ENCODE measurements around the gene FCN1. TPM values are rescaled to one million over a fixed set of nuclear protein-coding genes. Genes with fewer than 3 reads are reported as not detected.

Gene FCN1
- total and polyA plus RNA-seq, 2 of the 8 experiments (the other 6 are each of a cell fraction or from before 2014, with no cell fraction given), result not detected

GRCh38 chr9:134892221-134892620, 25.5 kb downstream of the FCN1 start:
- DNase-seq (ENCODE audit: low read depth in 1 of 2, low spot score in 2 of 2) (no peak), FAIRE-seq (no peak)
- Histone ChIP-seq H3K23me2 (ENCODE audit: low read depth, low read length) (no peaks in the 10 kb centered on the region), H3K4ac (replicated peaks; ENCODE audit: insufficient read length, low read depth, low read length) (no peak overlapping the region), H3K4me2 (ENCODE audit: insufficient read depth in 1 of 2, low read depth in 2 of 2, low read length in 2 of 2) (no peak overlapping the region), H2BK12ac (ENCODE audit: low read depth, low read length) (no peak overlapping the region), H3K18ac (ENCODE audit: extremely low read depth, low read length) (no peak overlapping the region), H3K23ac (ENCODE audit: insufficient read length) (no peak overlapping the region), H4K20me1 (replicated peaks in 1 of 2; ENCODE audit: control insufficient read depth in 1 of 2, insufficient read depth in 2 of 2, low read length in 2 of 2) (no peaks in the 10 kb centered on the region), H3K27ac (ENCODE audit: low read depth, low read length) (no peak overlapping the region), H2BK120ac (replicated peaks; ENCODE audit: low read depth, low read length) (no peak overlapping the region), H4K5ac (ENCODE audit: insufficient read length, low read depth, low read length) (no peak overlapping the region), H4K91ac (replicated peaks; ENCODE audit: insufficient read length, low read length) (no peak overlapping the region), H3K9me3 (ENCODE audit: insufficient read depth in 2 of 2, low read depth in 1 of 2, low read length in 1 of 2) (peaks cover 11 to 14% of the 10 kb centered on the region in 2 experiments; a peak in 3 of 4 replicates), H2AK5ac (ENCODE audit: low read depth, low read length) (no peak overlapping the region), H3K4me1 (replicated peaks in 1 of 4; ENCODE audit: control insufficient read depth in 3 of 4, insufficient read depth in 4 of 4, low read length in 3 of 4) (no peaks in the 10 kb centered on the region), H3K79me1 (ENCODE audit: low read depth, low read length) (no peaks in the 10 kb centered on the region), H2AFZ (ENCODE audit: low read length) (no peak overlapping the region), H3K9ac (replicated peaks in 1 of 4; ENCODE audit: extremely low read depth in 1 of 4, low read depth in 3 of 4, low read length in 3 of 4) (no peak overlapping the region), H3K27me3 (replicated peaks in 1 of 4; ENCODE audit: control insufficient read depth in 3 of 4, extremely low read depth in 1 of 4, insufficient read depth in 3 of 4, low read length in 3 of 4) (no peaks in the 10 kb centered on the region), H3K4me3 (ENCODE audit: extremely low read depth in 1 of 4, insufficient read depth in 2 of 4, low read depth in 3 of 4, low read length in 4 of 4) (no peak overlapping the region), H3K79me2 (ENCODE audit: control insufficient read depth in 1 of 2, insufficient read depth in 2 of 2, low read length in 2 of 2) (no peaks in the 10 kb centered on the region), H2BK5ac (ENCODE audit: low read depth, low read length) (no peak overlapping the region), H4K8ac (ENCODE audit: extremely low read depth, insufficient read depth, low read length) (no peak overlapping the region), H2BK20ac (ENCODE audit: low read length) (no peak overlapping the region), H3K56ac (replicated peaks; ENCODE audit: insufficient read length, low read depth, low read length) (no peak overlapping the region), H2BK15ac (ENCODE audit: low read length) (no peak overlapping the region), H3K36me3 (ENCODE audit: control insufficient read depth in 2 of 4, insufficient read depth in 4 of 4, low read length in 3 of 4) (no peaks in the 10 kb centered on the region), H3K14ac (ENCODE audit: insufficient read length) (no peak overlapping the region)
- CTCF ChIA-PET (ENCODE audit: partially characterized antibody), result interaction anchor here (0.6 kb wide), 1 partner anchor 59 kb away, joined by 3 read pairs; no protein-coding TSS in a partner anchor
- WGBS, 2 experiments (ENCODE audit: extremely low coverage in 1 of 2, insufficient coverage in 1 of 2, insufficient read length in 1 of 2, insufficient replicate concordance in 2 of 2, low coverage in 1 of 2, low lambda C conversion rate in 2 of 2, missing lambda C conversion rate in 1 of 2), result 89% methylated on average over 6 of the region's 6 CpGs; no CpG with 5 or more reads in 1 of the 2 experiments
- TF ChIP-seq MAX (IDR thresholded peaks at IDR 0.05) (no peak), CREB1 (IDR thresholded peaks at IDR 0.05) (no peak), BRCA1 (IDR thresholded peaks at IDR 0.05; ENCODE audit: low read depth, low read length) (no peak), NRF1 (IDR thresholded peaks at IDR 0.05; ENCODE audit: low read depth, low read length) (no peak), CTBP2 (IDR thresholded peaks at IDR 0.05; ENCODE audit: borderline replicate concordance, insufficient read depth, insufficient read length, low read length) (no peak), SIN3A (conservative IDR thresholded peaks at IDR 0.05 in 1 of 2, IDR thresholded peaks at IDR 0.05 in 1 of 2; ENCODE audit: low read depth in 1 of 2, low read length in 2 of 2) (no peak), RNF2 (IDR thresholded peaks at IDR 0.05; ENCODE audit: borderline replicate concordance, low read depth, low read length, missing control alignments, poor library complexity, severe bottlenecking) (no peak), HDAC6 (IDR thresholded peaks at IDR 0.05; ENCODE audit: low read depth, low read length) (no peak), POLR2AphosphoS5 (IDR thresholded peaks at IDR 0.05; ENCODE audit: low read depth, low read length) (no peak), SIRT6 (IDR thresholded peaks at IDR 0.05; ENCODE audit: low read length) (no peak), FOSL1 (IDR thresholded peaks at IDR 0.05; ENCODE audit: insufficient read depth, low read depth, low read length) (no peak), SRF (IDR thresholded peaks at IDR 0.05; ENCODE audit: low read depth, low read length) (no peak), CBX5 (IDR thresholded peaks at IDR 0.05; ENCODE audit: low read depth, low read length) (no peak)
- POLR2A ChIA-PET (ENCODE audit: partially characterized antibody), result no interaction called here

Data from H1 (cell line).